Stomach (tissue), 4 donors: ENCODE data around the gene TREML1.

ENCODE experiments used
- EP300 ChIP-seq: sonication (generic); formaldehyde crosslinking; IDR thresholded peaks from one replicate; pipeline ENCODE4 v1.6.1; 2017; ENCODE audit warnings: antibody characterized with exemption
- POLR2A ChIP-seq, 4 donors: fragments of 450-650 bp; IDR thresholded peaks; one replicate each; pipeline ENCODE4 v1.6.1; 2016; ENCODE audit warnings: antibody characterized with exemption in 4 of 4, control low read depth in 2 of 4, mild to moderate bottlenecking in 1 of 4, moderate library complexity in 1 of 4
- POLR2AphosphoS5 ChIP-seq, 3 donors: sonication (generic); formaldehyde crosslinking; IDR thresholded peaks; one replicate each; pipeline ENCODE4 v1.6.1; 2016; ENCODE audit warnings: antibody characterized with exemption in 3 of 3
- TF ChIP-seq, protein P1 (sequence below), 7 experiments: fragments of 450-650 bp in 4 of 7; fragments of 200-600 bp in 3 of 7; sonication (generic) in 3 of 7; IDR thresholded peaks; one replicate each; pipeline ENCODE4 v1.5.1; 2016 to 2019; ENCODE audit warnings: antibody characterized with exemption in 7 of 7, control low read depth in 2 of 7, mild to moderate bottlenecking in 1 of 7

DNA sequence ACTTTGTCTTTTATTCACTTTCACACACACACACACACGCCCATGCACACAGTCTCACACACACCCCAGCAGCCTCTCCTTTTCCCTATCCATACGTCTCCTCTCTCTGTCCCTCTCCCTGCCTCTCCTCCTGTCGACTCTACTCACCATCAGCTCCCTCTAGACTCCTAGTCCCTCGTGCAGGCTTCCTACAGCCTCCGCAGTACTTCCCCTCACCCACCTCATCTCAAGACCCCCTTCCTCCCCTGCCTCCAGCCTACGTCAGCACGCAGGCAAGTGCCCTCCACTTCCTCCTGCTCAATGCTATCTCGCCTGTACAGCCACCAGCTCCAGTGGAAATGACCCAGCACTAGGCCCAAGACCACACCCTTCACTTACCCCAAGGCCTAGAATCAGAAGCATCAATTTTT lies 47.6 kb upstream of the TREML1 start:
- TF ChIP-seq POLR2AphosphoS5 (IDR thresholded peaks at IDR 0.05) (no peak), EP300 (no peak), POLR2A (IDR thresholded peaks at IDR 0.05) (no peak)
- TF ChIP-seq, protein P1, sequence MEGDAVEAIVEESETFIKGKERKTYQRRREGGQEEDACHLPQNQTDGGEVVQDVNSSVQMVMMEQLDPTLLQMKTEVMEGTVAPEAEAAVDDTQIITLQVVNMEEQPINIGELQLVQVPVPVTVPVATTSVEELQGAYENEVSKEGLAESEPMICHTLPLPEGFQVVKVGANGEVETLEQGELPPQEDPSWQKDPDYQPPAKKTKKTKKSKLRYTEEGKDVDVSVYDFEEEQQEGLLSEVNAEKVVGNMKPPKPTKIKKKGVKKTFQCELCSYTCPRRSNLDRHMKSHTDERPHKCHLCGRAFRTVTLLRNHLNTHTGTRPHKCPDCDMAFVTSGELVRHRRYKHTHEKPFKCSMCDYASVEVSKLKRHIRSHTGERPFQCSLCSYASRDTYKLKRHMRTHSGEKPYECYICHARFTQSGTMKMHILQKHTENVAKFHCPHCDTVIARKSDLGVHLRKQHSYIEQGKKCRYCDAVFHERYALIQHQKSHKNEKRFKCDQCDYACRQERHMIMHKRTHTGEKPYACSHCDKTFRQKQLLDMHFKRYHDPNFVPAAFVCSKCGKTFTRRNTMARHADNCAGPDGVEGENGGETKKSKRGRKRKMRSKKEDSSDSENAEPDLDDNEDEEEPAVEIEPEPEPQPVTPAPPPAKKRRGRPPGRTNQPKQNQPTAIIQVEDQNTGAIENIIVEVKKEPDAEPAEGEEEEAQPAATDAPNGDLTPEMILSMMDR (IDR thresholded peaks at IDR 0.05): no peak
